Spleen (tissue), 11 donors: ENCODE data around the gene ZNF469. TPM values are rescaled to one million over a fixed set of nuclear protein-coding genes. Genes with fewer than 3 reads are reported as not detected.

Source experiments
- DNase-seq: peaks from one replicate; pipeline ENCODE4 v3.0.0-alpha.2; 2020
- H3K27ac ChIP-seq, 8 donors: fragments of 200-600 bp; sonication (generic) in 7 of 8; 1 replicate in 4 of 8; 2 replicates in 4 of 8; pipeline versions ENCODE4 v1.5.0 to v1.8.0; 2016 to 2021; ENCODE audit warnings: inconsistent platforms in 4 of 8, mild to moderate bottlenecking in 4 of 8, moderate library complexity in 1 of 8
- H3K27me3 ChIP-seq, 7 donors: fragments of 200-600 bp; sonication (generic) in 6 of 7; replicated peaks in 1 of 7; 1 replicate in 4 of 7; 2 replicates in 3 of 7; pipeline versions ENCODE4 v1.5.0 to v1.8.0; 2016 to 2021; ENCODE audit warnings: inconsistent platforms in 3 of 7, mild to moderate bottlenecking in 1 of 7
- H3K36me3 ChIP-seq, 6 donors: fragments of 200-600 bp; sonication (generic) in 5 of 6; 1 replicate in 4 of 6; 2 replicates in 2 of 6; pipeline versions ENCODE4 v1.5.0 to v1.8.0; 2016 to 2021; ENCODE audit warnings: inconsistent platforms in 2 of 6
- H3K4me1 ChIP-seq, 6 donors: fragments of 200-600 bp; sonication (generic) in 5 of 6; 1 replicate in 3 of 6; 2 replicates in 3 of 6; pipeline versions ENCODE4 v1.5.0 to v1.8.0; 2016 to 2021; ENCODE audit warnings: inconsistent platforms in 3 of 6
- H3K4me3 ChIP-seq, 8 donors: fragments of 200-600 bp; sonication (generic) in 7 of 8; 1 replicate in 4 of 8; 2 replicates in 4 of 8; pipeline versions ENCODE4 v1.5.0 to v1.8.0; 2016 to 2021; ENCODE audit warnings: inconsistent platforms in 4 of 8, mild to moderate bottlenecking in 4 of 8, moderate library complexity in 2 of 8
- H3K9me3 ChIP-seq, 8 donors: fragments of 200-600 bp; sonication (generic) in 7 of 8; 1 replicate in 4 of 8; 2 replicates in 4 of 8; pipeline versions ENCODE4 v1.5.0 to v1.8.0; 2016 to 2021; ENCODE audit warnings: inconsistent platforms in 4 of 8
- CTCF ChIP-seq, 11 experiments: fragments of 200-600 bp in 7 of 11; fragments of 450-650 bp in 4 of 11; sonication (generic) in 4 of 11; IDR thresholded peaks in 8 of 11; conservative IDR thresholded peaks in 3 of 11; 1 replicate in 7 of 11; 2 replicates in 4 of 11; pipeline versions ENCODE4 v1.4.0 to v1.8.0; 2016 to 2021; ENCODE audit warnings: antibody characterized with exemption in 11 of 11, inconsistent platforms in 4 of 11, mild to moderate bottlenecking in 1 of 11
- POLR2A ChIP-seq, 3 donors: fragments of 450-650 bp; IDR thresholded peaks; one replicate each; pipeline ENCODE4 v1.5.1; 2017; ENCODE audit warnings: antibody characterized with exemption in 3 of 3, mild to moderate bottlenecking in 1 of 3
- POLR2AphosphoS5 ChIP-seq, 3 donors: sonication (generic); formaldehyde crosslinking; IDR thresholded peaks; one replicate each; pipeline ENCODE4 v1.5.1; 2017; ENCODE audit warnings: antibody characterized with exemption in 3 of 3
- WGBS, 5 donors: extraction: QIAGEN DNeasy Blood & Tissue Kit in 3 of 5; methylation state at CpG; one replicate each; pipeline versions ENCODE4 v1.1.5 to v1.1.7; 2013 to 2018; 5-methylcytosine and 5-hydroxymethylcytosine counted together
- intact Hi-C: fragments of 100-400 bp; cut with DNase I; formaldehyde crosslinking; loops from one replicate; pipeline ENCODE4 v1.15.0; 2023; ENCODE audit warnings: low total_unique reads
- polyA plus RNA-seq, 3 donors: library from polyadenylated mRNA; stranded (reverse); fragments of 200-250 nt; gene quantifications; one replicate each; pipeline ENCODE4 v1.2.1, GENCODE V29; 2013
- total RNA-seq, 7 donors: library from RNA; depleted of rRNA in 3 of 7; stranded (reverse); fragments of >200 nt in 3 of 7; fragmentation: NEBNext Ultra II Directional in 4 of 7; extraction: Animal tissue kit (Norgen Biotek cat#: 25700) in 4 of 7; gene quantifications; one replicate each; pipeline versions ENCODE4 v1.1.0 to v1.2.1, GENCODE V29; 2016 to 2021
- donor health status: healthy with polysubstance abuse.
- donor health status: DM: no; HTN: no; CAD: no; lungs with moderate emphysema.
- donor health status: DM: no; HTN: no; CAD: no.
- donor health status: Bipolar disorder and iron deficiency.
- donor health status: healthy.
- donor health status: DM: no; HTN: no; CAD: no.
- donor health status: DM: yes; HTN: yes; CAD: no.

Gene ZNF469
- total and polyA plus RNA-seq, 10 donors: 0.27 to 8.0 (median 3.3) TPM

- H3K9me3 ChIP-seq: no peaks in the 10 kb centered on the region
- no peak for TF ChIP-seq POLR2AphosphoS5 (IDR thresholded peaks at IDR 0.05)
- no peak for TF ChIP-seq CTCF (IDR thresholded peaks at IDR 0.05 in 8 of 11, conservative IDR thresholded peaks at IDR 0.05 in 3 of 11)
- DNase-seq: peak; percentile 61
- no peaks in the 10 kb centered on the region for H3K27me3 ChIP-seq
- H3K4me3 ChIP-seq: no peak overlapping the region
- intact Hi-C loops: no loop called here
- 75 to 88% (median 82%) methylated on average over 7 to 15 of the region's 15 CpGs for WGBS, 5 donors
- H3K27ac ChIP-seq: no peak overlapping the region
- H3K36me3 ChIP-seq: no peaks in the 10 kb centered on the region
- peaks cover 0 to 17% (median 7%) of the 10 kb centered on the region in 6 donors for H3K4me1 ChIP-seq
Measured at GRCh38 chr16:88350922-88351321, 31.8 kb upstream of the ZNF469 start.

DNA sequence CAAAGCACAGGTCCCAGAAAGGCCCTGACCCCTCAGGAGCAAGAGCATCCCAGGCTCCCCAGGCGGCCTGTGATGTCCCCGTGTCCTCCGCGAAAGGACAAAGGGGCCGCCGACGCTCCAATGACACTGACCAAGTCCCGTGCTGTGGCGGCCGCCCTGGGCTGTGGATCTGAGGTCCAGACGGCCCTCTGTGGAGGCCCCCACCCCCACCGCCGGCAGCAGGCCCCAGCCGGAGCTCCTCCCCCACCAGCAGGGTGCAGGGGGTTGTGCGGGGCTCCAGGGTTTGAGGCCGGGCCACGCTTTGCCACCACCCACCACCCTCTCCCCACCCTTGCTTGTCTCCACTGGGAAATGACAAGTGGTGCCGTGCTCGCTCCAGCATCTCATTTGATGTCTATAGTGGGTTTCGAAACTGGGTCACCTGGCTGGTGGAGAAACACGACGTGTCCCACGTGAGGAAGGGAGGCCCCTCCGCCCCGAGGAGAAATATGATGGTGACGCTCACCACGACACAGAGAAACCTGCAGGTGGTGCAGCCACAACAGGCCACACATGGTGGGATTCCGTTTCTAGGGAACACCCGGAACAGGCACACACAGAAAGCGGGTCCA lies 31.2 kb upstream of the ZNF469 start:
- no peak for TF ChIP-seq POLR2A (IDR thresholded peaks at IDR 0.05)
- TF ChIP-seq CTCF (IDR thresholded peaks at IDR 0.05 in 8 of 11, conservative IDR thresholded peaks at IDR 0.05 in 3 of 11): no peak
- no peak for TF ChIP-seq POLR2AphosphoS5 (IDR thresholded peaks at IDR 0.05)
- intact Hi-C loops: no loop called here
- Histone ChIP-seq H3K27ac (no peak overlapping the region), H3K36me3 (no peaks in the 10 kb centered on the region), H3K4me3 (no peak overlapping the region), H3K9me3 (no peaks in the 10 kb centered on the region), H3K27me3 (no peaks in the 10 kb centered on the region), H3K4me1 (peaks cover 0 to 17% (median 7%) of the 10 kb centered on the region in 6 donors)
- WGBS, 5 donors: 82 to 91% (median 86%) methylated on average over 29 to 30 of the region's 30 CpGs
- peak; percentile 57 for DNase-seq

DNA sequence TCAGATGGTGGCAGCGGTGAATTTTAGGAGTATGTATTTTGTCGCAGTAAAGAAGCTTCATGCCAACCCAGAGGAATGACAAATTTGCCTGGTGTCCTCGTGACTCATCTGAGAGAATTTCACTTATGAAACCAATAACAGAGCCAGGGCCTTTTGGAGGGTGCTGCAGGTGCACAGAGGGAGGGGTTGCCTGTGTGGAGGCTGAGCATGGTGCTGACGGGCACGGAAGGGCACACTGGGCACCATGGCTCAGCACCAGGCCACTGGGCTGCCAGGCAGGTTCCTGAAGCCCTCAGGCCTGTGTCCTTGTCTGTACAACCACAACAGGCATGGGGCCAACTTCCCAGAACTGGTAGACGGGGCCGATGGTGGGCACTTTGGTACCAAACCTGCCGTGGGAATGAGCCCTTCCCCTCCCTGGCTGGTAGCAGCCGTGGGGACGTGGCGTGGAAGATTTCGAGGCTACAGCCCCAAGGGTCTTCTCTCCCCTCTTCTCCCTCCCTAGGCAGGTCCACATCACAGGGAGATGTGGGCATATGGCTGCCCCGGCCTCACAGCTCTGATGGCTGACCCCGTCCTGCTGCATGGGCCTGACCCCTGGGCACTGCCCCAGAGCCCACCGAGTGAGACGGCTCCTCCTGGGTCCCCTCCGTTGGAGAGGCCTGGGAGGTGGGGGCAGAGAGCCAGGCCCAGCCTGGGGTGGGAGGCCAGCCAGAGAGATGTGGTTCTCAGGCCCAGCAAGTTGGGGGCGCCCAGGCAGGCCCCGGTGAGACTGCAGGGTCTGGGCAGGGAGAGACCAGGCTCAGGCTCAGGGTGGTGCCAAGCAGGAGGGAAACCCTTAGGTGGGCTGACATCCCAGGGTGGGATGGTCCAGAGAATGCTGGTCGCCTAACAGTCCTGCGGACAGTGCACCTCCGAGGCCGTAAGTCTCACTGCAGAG lies 30.2 kb upstream of the ZNF469 start:
- intact Hi-C loops: no loop called here
- H3K36me3 ChIP-seq: no peaks in the 10 kb centered on the region
- WGBS, 5 donors: 80 to 91% (median 89%) methylated on average over 13 to 23 of the region's 23 CpGs
- H3K9me3 ChIP-seq: no peaks in the 10 kb centered on the region
- no peak for TF ChIP-seq POLR2AphosphoS5 (IDR thresholded peaks at IDR 0.05)
- no peak for TF ChIP-seq POLR2A (IDR thresholded peaks at IDR 0.05)
- TF ChIP-seq CTCF (IDR thresholded peaks at IDR 0.05 in 8 of 11, conservative IDR thresholded peaks at IDR 0.05 in 3 of 11): no peak
- no peaks in the 10 kb centered on the region for H3K27me3 ChIP-seq
- H3K4me1 ChIP-seq: peaks cover 0 to 17% (median 7%) of the 10 kb centered on the region in 6 donors
- H3K27ac ChIP-seq: no peak overlapping the region
- peak; percentile 64 for DNase-seq
- H3K4me3 ChIP-seq: no peak overlapping the region

- Histone ChIP-seq H3K36me3 (no peaks in the 10 kb centered on the region), H3K4me3 (no peak overlapping the region), H3K27me3 (peaks cover 0 to 4% (median 0%) of the 10 kb centered on the region in 7 donors), H3K9me3 (no peaks in the 10 kb centered on the region), H3K27ac (no peak overlapping the region), H3K4me1 (peaks cover 0 to 10% (median 1%) of the 10 kb centered on the region in 6 donors)
- intact Hi-C loops: no loop called here
- WGBS, 5 donors: 84 to 88% (median 87%) methylated on average over 20 to 22 of the region's 22 CpGs
- TF ChIP-seq POLR2AphosphoS5 (IDR thresholded peaks at IDR 0.05): no peak
- TF ChIP-seq CTCF (IDR thresholded peaks at IDR 0.05 in 8 of 11, conservative IDR thresholded peaks at IDR 0.05 in 3 of 11): no peak
- no peak for TF ChIP-seq POLR2A (IDR thresholded peaks at IDR 0.05)
- DNase-seq: no peak
Measured at GRCh38 chr16:88353232-88353631, 29.5 kb upstream of the ZNF469 start.
